ENCODE measurements around the gene USP32.
A peak's percentile ranks its signal among the peaks of the same experiment; 100 is the strongest.
"Not testable (repeated sequence)": the region's sequence is repeated elsewhere in the genome, so short reads cannot be mapped to it uniquely, and the experiment has no call there.

Gene USP32

GRCh38 chr17:60194141-60194540, 197.8 kb downstream of the USP32 start:
- in situ Hi-C loops (cut with MboI; ENCODE audit: low pct_unique_long_range_greater_than_20kb, low sequenced_read_pairs, unreplicated experiment); DNase-seq (ENCODE audit: low spot score): not testable (repeated sequence)

GRCh38 chr17:60193482-60193881, 198.5 kb downstream of the USP32 start:
- no peak for DNase-seq (ENCODE audit: low spot score)
- no peak for TF ChIP-seq CTCF (IDR thresholded peaks at IDR 0.05; ENCODE audit: extremely low read depth, insufficient read depth, missing control alignments)
- in situ Hi-C loops (cut with MboI; ENCODE audit: low pct_unique_long_range_greater_than_20kb, low sequenced_read_pairs, unreplicated experiment): no loop called here

- DNase-seq (ENCODE audit: low spot score); in situ Hi-C loops (cut with MboI; ENCODE audit: low pct_unique_long_range_greater_than_20kb, low sequenced_read_pairs, unreplicated experiment): not testable (repeated sequence)
Measured at GRCh38 chr17:60193032-60193431, 198.9 kb downstream of the USP32 start.

GRCh38 chr17:60190032-60190431, 201.9 kb downstream of the USP32 start:
- in situ Hi-C loops (cut with MboI; ENCODE audit: low pct_unique_long_range_greater_than_20kb, low sequenced_read_pairs, unreplicated experiment); DNase-seq (ENCODE audit: low spot score): not testable (repeated sequence)

GRCh38 chr17:60188759-60189158, 203.2 kb downstream of the USP32 start:
- no peak for DNase-seq (ENCODE audit: low spot score)
- in situ Hi-C loops (cut with MboI; ENCODE audit: low pct_unique_long_range_greater_than_20kb, low sequenced_read_pairs, unreplicated experiment): no loop called here
- no peak for TF ChIP-seq CTCF (IDR thresholded peaks at IDR 0.05; ENCODE audit: extremely low read depth, insufficient read depth, missing control alignments)

GRCh38 chr17:60186846-60187745, 204.8 kb downstream of the USP32 start:
- in situ Hi-C loops (cut with MboI; ENCODE audit: low pct_unique_long_range_greater_than_20kb, low sequenced_read_pairs, unreplicated experiment); DNase-seq (ENCODE audit: low spot score): not testable (repeated sequence)

- DNase-seq (ENCODE audit: low spot score); in situ Hi-C loops (cut with MboI; ENCODE audit: low pct_unique_long_range_greater_than_20kb, low sequenced_read_pairs, unreplicated experiment): not testable (repeated sequence)
Measured at GRCh38 chr17:60186372-60186771, 205.6 kb downstream of the USP32 start.

GRCh38 chr17:60180380-60180779, 211.6 kb downstream of the USP32 start:
- DNase-seq (ENCODE audit: low spot score); in situ Hi-C loops (cut with MboI; ENCODE audit: low pct_unique_long_range_greater_than_20kb, low sequenced_read_pairs, unreplicated experiment): not testable (repeated sequence)

- DNase-seq (ENCODE audit: low spot score); in situ Hi-C loops (cut with MboI; ENCODE audit: low pct_unique_long_range_greater_than_20kb, low sequenced_read_pairs, unreplicated experiment): not testable (repeated sequence)
Measured at GRCh38 chr17:60178180-60178579, 213.8 kb downstream of the USP32 start.

- DNase-seq (ENCODE audit: low spot score); in situ Hi-C loops (cut with MboI; ENCODE audit: low pct_unique_long_range_greater_than_20kb, low sequenced_read_pairs, unreplicated experiment): not testable (repeated sequence)
Measured at GRCh38 chr17:60176763-60177162, 215.2 kb downstream of the USP32 start.

GRCh38 chr17:60174767-60175166, 217.2 kb downstream of the USP32 start:
- in situ Hi-C loops (cut with MboI; ENCODE audit: low pct_unique_long_range_greater_than_20kb, low sequenced_read_pairs, unreplicated experiment); DNase-seq (ENCODE audit: low spot score): not testable (repeated sequence)
- peak; percentile 23 for TF ChIP-seq CTCF (IDR thresholded peaks at IDR 0.05; ENCODE audit: extremely low read depth, insufficient read depth, missing control alignments)

All from GM13977 (cell line).